Stimulated activated CD8-positive, alpha-beta memory T cell treated with anti-CD3 and anti-CD28 coated beads, Interleukin-12 subunit alpha, Interleukin-12 subunit beta, amount 100 ng/mL, for 24 hours (primary cell): Measurements from ENCODE around the gene COPS7A.
"Not testable (repeated sequence)": the region's sequence is repeated elsewhere in the genome, so short reads cannot be mapped to it uniquely, and the experiment has no call there.

Experiments used
- DNase-seq: peaks from one replicate; pipeline ENCODE4 v3.0.0-alpha.2; 2020; ENCODE audit errors: extremely low read depth

Gene COPS7A

DNA sequence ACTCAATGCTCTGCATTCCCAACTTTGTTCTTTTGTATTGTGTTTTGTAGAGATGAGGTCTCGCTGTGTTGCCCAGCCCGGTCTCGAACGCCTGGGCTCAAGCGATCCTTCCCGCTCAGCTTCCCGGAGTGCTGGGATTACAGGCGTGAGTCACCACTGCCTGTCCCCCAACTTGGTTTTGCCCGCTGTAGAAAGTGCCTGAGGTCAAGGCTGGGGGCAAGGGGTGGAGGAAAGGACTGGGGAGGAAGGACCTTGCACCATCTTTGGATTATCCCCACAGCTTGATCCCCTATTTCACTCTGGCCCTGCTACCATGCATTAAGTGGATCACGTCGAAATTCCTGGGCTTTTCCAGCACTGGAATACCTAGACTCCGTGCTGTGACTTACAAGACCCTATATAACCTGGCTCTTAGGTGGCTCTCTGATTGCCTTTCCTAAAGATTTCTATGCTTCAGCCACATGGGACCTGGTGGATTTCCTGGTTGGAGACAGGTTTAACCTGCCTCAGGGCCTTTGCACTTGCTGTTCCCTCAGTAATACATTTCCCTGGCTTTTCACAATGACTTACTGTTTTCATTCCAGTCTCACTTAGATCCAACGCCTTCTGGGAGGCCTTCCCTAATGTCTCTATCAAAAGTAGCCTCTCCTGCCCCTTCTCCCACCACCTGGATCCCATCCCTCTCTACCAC, 22.6 kb upstream of the COPS7A start:
- DNase-seq: no peak

DNA sequence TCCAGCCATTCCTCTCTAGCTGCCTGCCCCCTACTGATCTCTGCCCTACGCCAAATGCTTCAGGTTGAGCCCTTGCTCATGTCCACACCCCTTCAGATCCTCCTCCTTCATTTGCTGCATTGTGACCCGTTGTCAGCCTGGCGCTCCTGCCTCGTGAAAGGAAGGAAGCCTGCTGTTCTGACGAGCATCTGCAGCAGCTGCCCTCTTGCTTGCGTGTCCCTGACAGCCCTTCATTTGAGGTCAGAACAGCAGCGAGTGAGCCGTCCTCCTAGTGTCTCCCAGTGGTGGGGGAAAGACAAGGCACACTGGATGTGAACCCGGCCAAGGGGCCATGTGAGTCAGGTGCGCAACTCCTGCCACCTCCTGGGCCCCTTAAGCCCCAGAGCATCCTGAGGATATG, 20.2 kb upstream of the COPS7A start:
- DNase-seq: no peak

DNA sequence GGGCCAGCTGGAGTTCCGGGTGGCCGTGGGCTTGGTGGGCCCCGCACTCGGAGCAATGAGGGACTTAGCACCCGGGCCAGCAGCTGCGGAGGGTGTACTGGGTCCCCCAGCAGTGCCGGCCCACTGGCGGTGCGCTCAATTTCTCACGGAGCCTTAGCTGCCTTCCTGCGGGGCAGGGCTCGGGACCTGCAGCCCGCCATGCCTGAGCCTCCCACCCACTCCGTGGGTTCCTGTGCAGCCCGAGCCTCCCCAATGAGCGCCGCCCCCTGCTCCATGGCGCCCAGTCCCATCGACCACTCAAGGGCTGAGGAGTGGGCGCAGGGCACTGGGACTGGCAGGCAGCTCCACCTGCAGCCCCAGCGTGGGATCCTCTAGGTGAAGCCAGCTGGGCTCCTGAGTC, 15.5 kb upstream of the COPS7A start:
- not testable (repeated sequence) for DNase-seq

DNA sequence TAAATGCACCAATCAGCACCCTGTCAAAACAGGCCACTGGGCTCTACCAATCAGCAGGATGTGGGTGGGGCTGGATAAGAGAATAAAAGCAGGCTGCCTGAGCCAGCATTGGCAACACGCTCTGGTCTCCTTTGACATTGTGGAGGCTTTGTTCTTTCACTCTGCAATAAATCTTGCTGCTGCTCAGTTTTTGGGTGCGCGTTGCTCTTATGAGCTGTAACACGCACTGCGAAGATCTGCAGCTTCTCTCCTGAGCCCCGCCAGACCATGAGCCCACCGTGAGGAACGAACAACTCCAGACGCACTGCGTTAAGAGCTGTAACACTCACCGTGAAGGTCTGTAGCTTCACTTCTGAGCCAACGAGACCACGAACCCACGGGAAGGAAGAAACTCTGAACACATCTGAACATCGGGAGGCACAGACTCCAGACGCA, 14.9 kb upstream of the COPS7A start:
- no peak for DNase-seq

DNA sequence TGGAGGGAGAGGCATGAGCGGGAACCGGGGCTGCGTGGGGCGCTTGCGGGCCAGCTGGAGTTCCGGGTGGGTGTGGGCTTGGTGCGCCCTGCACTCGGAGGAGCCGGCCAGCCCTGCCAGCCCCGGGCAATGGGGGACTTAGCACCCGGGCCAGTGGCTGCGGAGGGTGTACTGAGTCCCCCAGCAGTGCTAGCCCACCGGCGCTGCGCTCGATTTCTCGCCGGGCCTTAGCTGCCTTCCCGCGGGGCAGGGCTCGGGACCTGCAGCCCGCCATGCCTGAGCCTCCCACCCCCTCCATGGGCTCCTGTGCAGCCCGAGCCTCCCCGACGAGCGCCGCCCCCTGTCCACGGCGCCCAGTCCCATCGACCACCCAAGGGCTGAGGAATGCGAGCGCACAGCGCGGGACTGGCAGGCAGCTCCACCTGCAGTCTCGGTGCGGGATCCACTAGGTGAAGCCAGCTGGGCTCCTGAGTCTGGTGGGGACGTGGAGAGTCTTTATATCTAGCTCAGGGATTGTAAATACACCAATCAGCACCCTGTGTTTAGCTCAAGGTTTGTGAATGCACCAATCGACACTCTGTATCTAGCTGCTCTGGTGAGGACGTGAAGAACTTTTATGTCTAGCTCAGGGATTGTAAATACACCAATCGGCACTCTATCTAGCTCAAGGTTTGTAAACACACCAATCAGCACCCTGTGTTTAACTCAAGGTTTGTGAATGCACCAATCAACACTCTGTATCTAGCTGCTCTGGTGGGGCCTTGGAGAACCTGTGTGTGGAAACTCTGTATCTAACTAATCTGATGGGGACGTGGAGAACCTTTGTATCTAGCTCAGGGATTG, 7.6 kb upstream of the COPS7A start:
- DNase-seq: not testable (repeated sequence)

DNA sequence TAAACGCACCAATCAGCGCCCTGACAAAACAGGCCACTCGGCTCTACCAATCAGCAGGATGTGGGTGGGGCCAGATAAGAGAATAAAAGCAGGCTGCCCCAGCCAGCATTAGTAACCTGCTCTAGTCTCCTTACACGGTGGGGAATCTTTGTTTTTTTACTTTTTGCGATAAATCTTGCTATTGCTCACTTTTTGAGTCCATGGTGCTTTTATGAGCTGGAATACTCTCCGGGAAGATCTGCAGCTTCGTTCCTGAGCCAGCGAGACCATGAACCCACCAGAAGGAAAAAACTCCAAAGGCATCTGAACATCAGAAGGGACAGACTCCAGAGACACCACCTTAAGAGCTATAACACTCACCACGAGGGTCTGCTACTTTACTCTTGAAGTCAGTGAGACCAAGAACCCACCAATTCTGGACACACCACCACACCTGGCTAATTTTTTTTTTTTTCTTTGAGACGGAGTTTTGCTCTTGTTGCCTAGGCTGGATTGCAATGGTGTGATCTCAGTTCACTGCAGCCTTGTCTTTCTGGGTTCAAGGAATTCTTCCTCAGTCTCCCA, 6.9 kb upstream of the COPS7A start:
- DNase-seq: no peak

DNA sequence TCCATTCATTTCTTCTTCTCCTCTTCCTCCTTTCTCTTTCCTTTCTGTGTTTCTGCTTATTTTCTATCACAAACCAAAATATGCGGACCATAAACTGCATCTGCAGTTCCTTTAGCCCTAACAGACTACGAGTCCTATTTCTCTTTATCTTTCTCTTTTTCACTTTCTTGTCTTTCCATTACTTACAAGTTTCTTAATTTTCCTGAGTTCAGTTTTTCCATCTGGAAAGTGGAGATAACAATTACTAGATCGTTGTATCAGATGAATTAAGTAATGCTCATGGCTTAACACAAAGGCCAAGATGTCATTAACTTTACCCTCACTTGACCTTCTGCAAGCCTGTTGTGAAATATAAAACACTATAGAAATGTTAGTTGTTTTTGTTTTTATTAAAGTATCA, 983 bp upstream of the COPS7A start:
- no peak for DNase-seq

DNA sequence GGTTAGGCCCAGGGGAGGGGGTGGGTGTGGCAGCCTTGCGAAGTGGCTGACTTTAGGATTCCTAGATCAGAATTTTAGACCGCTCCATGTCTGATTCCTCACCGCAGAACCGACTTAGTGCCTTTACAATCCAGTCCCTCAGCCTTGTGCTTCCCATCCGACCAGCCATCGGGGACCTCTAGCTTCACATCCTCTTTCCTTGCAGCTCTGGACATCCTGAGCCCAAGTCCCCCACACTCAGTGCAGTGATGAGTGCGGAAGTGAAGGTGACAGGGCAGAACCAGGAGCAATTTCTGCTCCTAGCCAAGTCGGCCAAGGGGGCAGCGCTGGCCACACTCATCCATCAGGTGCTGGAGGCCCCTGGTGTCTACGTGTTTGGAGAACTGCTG, 557 bp downstream of the COPS7A start:
- no peak for DNase-seq

DNA sequence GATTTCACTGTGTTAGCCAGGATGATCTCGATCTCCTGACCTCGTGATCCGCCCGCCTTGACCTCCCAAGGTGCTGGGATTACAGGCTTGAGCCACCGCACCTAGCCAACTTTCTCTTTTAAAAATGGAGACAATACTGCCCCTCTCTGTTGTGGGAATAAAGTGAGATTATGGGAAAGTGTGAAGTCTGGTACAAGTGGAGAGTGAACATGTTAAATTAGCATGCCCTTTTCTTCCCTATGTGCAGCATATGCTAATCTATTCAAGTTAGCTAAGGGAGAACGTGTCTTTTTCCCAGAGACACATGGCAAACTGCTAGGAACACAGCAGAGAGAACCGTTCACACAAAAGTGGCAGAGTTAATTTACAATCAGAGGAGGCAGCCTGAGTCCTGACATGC, 1.5 kb downstream of the COPS7A start:
- DNase-seq: no peak

DNA sequence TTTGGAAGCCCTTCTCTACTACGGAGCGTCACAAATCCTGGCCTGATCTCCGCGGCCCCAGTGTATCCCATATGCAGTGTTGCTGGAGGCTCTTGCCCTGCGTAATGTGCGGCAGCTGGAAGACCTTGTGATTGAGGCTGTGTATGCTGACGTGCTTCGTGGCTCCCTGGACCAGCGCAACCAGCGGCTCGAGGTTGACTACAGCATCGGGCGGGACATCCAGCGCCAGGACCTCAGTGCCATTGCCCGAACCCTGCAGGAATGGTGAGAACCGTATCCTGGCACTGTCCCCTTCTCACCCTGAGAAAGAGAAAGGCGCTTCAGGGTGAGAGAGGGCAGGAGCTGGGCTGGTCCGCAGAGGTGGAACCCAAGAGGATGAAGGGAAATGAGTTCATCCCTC, 5.3 kb downstream of the COPS7A start:
- no peak for DNase-seq

DNA sequence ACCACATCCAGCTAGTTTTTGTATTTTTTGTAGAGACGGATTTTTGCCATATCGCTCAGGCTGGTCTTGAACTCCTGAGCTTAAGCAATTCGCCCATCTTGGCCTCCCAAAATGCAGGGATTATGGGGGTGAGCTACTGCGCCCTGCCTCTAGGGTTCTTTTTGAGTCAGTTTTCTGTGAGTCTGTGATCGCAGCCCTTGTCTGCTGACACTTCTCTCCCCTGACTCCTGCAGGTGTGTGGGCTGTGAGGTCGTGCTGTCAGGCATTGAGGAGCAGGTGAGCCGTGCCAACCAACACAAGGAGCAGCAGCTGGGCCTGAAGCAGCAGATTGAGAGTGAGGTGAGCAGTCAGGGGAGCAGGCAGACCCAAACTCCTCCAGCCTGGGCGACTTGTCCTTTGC, 6.3 kb downstream of the COPS7A start:
- DNase-seq: no peak

DNA sequence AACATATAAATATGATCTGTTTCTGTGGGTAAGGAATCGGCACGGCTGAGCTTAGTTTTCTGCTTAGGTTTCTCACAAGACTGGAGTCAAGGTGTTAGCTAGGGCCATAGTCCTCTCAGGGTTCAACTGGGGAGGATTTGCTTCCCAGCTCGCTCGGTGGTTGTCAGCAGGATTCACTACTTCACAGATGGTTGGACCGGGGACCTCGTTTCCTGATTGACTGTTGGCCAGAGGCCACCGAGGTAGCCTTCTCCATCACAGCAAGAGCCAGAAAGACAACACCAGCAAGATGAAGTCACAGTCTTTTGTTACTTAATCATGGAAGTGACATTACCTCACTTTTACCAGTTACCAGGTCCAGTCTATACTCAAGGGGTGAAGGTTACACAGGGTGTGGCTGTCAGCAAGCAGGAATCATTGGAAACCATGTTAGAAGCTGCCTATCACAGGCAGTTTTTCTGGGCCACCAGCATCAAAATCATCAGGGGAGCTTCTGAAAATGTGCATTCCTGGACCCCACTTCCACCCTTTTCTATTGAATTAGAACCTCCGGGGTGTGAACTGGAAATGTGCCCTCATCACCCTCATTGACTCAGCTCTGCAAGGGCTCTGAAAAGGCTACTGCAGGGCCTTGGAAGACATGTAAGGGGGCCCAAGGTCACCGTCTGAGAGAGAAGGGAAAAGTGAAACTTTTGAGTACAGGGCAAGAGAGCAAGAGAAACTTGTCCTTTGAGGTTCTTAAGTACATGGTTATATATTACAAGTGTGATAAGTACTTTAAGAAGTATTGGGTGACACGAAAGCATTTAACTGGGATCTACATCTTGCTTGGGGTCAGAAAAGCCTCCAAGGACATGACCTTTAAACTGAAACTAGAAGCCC, 10.9 kb downstream of the COPS7A start:
- no peak for DNase-seq

DNA sequence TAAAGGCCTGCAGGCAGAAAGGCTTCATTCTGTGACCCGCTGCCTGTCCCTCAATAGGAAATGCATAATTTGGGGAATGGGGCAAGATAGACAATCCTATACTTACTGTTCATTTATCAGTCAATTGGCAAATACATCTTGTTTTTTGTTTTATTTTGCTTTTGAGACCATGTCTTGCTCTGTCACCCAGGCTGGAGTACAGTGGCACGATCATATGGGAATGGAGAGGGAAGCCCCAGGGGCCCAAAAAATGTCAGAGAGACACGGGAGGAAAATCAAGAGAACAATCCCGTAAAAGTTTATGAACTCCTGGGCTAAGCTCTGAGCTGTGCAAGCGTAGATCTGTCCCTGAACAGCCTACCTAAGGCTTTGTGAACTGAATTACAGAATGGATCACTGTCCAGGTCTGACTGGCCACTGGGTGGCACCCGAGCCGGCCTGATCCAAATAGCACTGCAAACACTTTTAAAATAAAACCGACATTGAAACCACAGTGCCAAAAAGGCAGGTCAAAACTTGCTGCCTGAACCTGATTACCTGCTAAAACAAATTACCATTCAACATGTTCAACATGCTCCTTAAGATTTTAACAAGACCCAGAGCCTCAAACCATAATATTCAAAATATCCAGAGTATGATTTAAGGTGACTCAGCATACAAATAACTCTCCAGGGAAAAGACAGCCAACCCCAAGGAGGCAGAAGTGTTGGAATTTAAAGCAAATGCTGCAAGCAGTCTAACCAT, 11.8 kb downstream of the COPS7A start:
- DNase-seq: no peak

DNA sequence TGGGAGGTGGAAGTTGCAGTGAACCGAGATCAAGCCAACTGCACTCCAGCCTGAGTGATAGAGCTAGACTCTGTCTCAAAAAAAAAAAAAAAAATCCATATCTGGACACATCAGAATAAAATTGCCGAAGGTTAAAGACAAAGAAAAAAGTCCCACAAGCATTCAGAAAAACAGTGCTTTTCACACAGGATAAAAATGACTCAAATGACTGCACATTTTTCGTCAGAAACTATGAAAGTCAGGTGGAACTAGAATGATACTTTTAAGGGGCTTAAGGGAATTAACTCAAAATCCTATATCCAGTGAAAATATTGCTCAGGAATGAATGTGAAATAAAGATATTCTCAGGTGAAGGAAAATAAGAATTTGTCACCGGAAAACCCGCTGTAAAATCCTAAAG, 12.9 kb downstream of the COPS7A start:
- DNase-seq: no peak

DNA sequence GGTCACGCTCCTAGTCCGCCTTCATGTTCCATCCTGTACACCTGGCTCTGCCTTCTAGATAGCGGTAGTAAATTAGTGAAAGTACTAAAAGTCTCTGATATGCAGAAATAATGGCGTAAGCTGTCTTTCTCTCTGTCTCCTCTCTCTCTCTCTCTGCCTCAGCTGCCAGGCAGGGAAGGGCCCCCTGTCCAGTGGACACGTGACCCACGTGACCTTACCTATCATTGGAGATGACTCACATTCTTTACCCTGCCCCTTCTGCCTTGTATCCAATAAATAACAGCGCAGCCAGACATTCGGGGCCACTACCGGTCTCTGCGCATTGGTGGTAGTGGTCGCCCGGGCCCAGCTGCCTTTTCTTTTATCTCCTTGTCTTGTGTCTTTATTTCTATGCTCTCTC, 18.2 kb downstream of the COPS7A start:
- not testable (repeated sequence) for DNase-seq

DNA sequence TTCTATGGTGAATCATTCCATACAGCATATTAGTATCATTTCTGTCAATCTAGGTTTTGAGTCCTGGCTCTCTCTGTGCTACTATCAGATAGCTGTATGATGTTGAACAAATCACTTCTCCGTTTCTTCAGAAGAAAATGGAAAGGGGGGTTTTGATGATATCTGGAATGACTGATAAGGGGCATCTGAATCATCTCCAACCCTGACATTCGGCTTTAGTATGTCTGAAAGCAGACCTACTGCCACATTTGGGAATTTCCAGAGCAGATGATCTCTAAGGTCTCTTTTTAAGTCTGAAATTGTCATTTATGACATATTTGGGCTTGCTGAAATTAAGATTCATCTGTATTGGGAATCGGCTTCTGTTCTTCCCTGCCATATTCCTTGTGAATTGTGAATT, 19.0 kb downstream of the COPS7A start:
- DNase-seq: no peak

DNA sequence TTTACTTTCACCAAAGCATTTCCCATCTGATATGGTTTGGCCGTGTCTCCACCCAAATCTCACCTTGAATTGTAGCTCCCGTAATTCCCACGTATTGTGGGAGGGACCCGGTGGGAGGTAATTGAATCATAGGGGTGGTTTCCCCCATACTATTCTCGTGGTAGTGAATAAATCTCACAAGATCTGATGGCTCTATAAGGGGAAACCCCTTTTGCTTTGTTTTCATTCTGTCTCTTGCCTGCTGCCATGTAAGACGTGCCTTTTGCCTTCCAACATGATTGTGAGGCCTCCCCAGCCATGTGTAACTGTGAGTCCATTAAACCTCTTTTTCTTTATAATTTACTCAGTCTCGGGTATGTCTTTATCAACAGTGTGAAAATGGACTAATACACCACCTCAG, 19.5 kb downstream of the COPS7A start:
- DNase-seq: not testable (repeated sequence)

DNA sequence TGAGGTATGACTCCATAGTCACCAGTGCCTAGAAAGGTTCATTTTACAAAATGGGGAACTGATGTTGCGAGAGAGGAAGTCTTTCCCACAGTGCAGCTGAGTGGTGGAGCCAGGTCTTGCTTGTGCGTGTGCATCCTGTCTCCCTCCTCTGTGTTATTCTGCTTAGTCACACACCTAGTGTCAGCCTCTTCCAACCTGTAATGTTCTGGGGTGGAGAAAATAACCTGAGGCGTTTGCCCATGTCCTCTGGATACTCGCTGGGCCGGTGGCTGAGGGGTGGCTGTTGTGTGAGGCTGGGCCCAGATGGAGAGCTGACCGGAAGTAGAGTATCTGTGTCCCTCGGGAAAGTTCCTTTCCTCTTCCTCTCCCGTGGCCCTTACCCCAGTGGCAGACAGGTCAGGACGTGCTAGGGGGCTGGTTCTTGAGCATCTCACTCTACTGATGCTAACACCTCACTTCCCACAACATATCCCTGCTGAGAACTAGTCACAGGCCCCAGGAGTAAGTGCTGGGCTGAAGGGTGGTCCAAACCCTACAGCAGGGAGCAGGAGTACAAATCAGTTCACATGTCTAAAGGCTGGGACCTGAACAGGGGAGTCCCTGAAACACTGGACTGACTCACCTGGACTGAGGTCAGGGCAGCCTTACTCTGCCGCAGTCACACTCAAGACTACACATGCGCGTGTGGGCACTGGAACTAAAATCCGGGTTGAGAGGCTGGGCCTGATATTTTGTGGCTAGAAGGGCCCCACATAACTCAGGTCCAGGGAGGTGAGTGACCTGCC, 22.1 kb downstream of the COPS7A start:
- DNase-seq: no peak

DNA sequence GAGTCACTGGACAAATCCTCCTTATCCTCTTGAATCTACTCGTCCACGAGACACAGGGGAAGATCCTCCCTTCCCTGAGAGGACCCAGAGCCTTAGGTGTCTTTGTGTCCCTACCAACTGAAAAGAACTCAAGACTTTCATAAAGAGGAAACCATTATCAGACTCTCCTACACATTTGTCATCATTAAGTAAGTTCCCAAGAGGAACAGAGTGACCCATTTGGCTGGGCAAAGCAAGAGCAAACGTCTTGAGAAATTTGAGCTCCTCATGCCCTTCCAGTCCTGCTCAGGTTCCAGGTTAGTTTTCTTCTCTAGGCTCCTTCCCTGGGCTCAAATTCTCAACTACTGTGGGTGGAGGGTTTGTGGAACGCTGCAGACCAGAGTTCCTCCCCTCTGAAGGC, 23.4 kb downstream of the COPS7A start:
- no peak for DNase-seq

DNA sequence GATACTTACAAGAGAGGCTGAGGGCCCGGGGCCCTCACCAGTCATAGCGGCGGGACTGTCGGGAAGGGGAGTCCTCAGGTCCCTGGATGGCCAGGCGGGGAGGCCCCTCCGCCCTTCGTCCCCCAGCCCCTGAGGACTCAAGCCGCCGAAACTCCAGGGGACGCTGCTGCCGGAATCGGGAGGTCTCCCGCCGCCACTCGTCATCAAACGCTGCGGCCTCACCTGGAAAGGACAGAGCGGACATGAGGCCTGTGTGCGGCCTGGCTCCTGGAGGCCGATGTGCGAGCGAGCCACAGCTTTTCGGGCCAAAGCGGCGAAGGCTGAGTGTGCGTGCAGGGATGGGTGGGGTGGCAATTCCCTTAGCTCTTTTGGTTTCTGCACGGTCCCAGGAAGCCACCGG, 24.9 kb downstream of the COPS7A start:
- DNase-seq: no peak

DNA sequence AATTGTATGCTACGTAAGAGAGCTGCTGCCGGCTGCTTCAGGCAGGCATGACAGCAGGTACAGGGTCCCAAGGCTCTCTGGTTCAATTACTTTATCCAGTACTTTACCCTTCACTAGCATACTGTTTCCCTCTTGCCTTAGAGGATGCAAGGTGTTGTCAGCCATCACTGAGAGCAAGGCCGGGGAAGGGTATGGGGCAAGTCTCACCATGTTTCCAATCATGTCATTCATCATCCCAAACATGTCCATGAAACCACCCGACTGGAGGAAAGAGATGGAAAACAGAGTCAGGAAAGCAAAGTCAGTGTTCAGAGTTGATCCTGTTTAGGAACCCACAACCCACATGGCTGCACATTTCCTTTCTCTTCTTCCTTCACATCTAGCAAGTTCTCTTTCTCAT, 26.7 kb downstream of the COPS7A start:
- no peak for DNase-seq
